Prostate gland (tissue), 2 donors: ENCODE results near the gene TECR. TPM values are rescaled to one million over a fixed set of nuclear protein-coding genes. Genes with fewer than 3 reads are reported as not detected.
"Not testable (repeated sequence)": the region's sequence is repeated elsewhere in the genome, so short reads cannot be mapped to it uniquely, and the experiment has no call there.

Experiments used
- DNase-seq: peaks from one replicate; pipeline ENCODE4 v3.0.0-alpha.2; 2019; ENCODE audit warnings: low spot score
- H3K27ac ChIP-seq, 2 donors: fragments of 200-600 bp; sonication (generic); 2 replicates each; pipeline ENCODE4 v1.5.1; 2017 to 2019
- H3K27me3 ChIP-seq: fragments of 200-600 bp; sonication (generic); replicated peaks from 2 replicates; pipeline ENCODE4 v1.5.1; 2019; ENCODE audit not compliant: insufficient read depth
- H3K36me3 ChIP-seq, 2 donors: fragments of 200-600 bp; sonication (generic); 1 replicate in 1 of 2; 2 replicates in 1 of 2; pipeline versions ENCODE4 v1.5.1 to v1.8.1; 2017 to 2019
- H3K4me1 ChIP-seq: fragments of 200-600 bp; sonication (generic); replicated peaks from 2 replicates; pipeline ENCODE4 v1.5.1; 2019
- H3K4me3 ChIP-seq, 2 donors: fragments of 200-600 bp; sonication (generic); 2 replicates each; pipeline ENCODE4 v1.5.1; 2017 to 2019
- H3K9me3 ChIP-seq: fragments of 200-600 bp; sonication (generic); 2 replicates; pipeline ENCODE4 v1.5.1; 2017
- POLR2A ChIP-seq: fragments of 450-650 bp; IDR thresholded peaks from one replicate; pipeline ENCODE4 v1.6.1; 2016; ENCODE audit warnings: antibody characterized with exemption, mild to moderate bottlenecking
- POLR2AphosphoS5 ChIP-seq: sonication (generic); formaldehyde crosslinking; IDR thresholded peaks from one replicate; pipeline ENCODE4 v1.6.1; 2017; ENCODE audit warnings: antibody characterized with exemption
- WGBS: methylation state at CpG from one replicate; pipeline ENCODE4 v1.1.5; 2018; 5-methylcytosine and 5-hydroxymethylcytosine counted together
- intact Hi-C: fragments of 100-400 bp; cut with DNase I; formaldehyde crosslinking; loops from one replicate; pipeline ENCODE4 v1.14.2; 2022
- total RNA-seq, 2 donors: library from RNA; depleted of rRNA; stranded (reverse); fragments of >200 nt; gene quantifications; one replicate each; pipeline ENCODE4 v1.1.0, GENCODE V29; 2016
- TF ChIP-seq, protein P1 (sequence below), 4 experiments: fragments of 200-600 bp in 2 of 4; fragments of 450-650 bp in 2 of 4; sonication (generic) in 2 of 4; IDR thresholded peaks; 1 replicate in 3 of 4; 2 replicates in 1 of 4; pipeline ENCODE4 v1.5.1; 2016 to 2019; ENCODE audit warnings: antibody characterized with exemption in 4 of 4, mild to moderate bottlenecking in 2 of 4, moderate library complexity in 2 of 4

TECR gene
- total RNA-seq, 2 donors from 2014 or later: 137 to 154 TPM

DNA sequence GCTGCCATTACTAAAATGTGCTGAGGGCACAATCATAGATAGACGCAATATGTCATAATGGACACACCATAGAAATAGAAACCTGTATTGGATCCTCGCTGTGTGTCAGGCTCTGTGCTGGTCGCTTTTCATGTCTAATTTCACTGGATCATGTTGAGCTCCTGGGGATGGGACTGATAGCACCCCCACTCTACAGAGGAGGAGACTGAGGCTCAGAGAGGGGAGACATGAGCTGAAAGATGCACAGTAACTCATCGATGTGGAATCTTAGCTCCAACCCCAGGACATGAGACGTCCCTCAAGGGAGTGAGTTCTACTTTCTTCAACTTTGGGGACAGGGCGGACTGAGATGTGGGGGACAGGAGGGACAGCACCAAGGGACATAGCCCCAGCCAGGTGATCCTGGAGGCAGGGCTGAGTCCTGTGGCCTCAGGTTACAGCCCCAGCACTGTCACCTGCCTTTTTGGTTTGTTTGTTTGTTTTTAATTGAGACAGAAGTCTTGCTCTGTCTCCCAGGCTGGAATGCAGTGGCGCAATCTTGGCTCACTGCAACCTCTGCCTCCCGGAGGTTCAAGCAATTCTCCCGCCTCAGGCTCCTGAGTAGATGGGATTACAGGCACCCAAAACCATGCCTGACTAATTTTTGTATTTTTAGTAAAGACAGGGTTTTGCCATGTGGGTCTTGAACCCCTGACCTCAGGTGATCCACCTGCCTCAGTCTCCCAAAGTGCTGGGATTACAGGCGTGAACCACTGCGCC is 26.9 kb upstream of the TECR start:
- WGBS: 80% methylated on average over 11 of the region's 11 CpGs
- intact Hi-C loops: no loop called here
- no peaks in the 10 kb centered on the region for H3K27me3 ChIP-seq

DNA sequence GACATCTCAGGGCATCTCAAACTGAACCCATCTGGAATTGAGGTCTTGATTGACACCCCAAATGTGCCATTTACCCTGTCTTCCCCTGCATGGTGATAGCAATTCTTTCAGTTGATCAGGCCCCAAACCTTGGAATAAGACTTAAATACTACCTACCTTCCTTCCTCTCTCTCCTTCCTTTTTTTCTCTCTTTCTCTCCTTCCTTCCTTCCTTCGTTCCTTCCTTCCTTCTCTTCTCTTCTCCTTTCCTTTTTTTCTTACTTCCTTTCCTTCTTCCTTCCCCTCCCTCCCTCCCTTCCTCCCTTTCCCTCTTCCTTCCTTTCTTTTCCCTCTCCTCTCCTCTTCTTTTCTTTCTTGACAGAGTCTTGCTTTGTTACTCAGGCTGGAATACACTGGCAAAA is 26.1 kb upstream of the TECR start:
- H3K27ac ChIP-seq: no peak overlapping the region
- intact Hi-C loops: no loop called here
- H3K4me1 ChIP-seq: no peaks in the 10 kb centered on the region
- H3K4me3 ChIP-seq: no peak overlapping the region
- 100% methylated on average over 1 of the region's 1 CpG for WGBS
- H3K27me3 ChIP-seq: no peaks in the 10 kb centered on the region
- TF ChIP-seq, protein P1, sequence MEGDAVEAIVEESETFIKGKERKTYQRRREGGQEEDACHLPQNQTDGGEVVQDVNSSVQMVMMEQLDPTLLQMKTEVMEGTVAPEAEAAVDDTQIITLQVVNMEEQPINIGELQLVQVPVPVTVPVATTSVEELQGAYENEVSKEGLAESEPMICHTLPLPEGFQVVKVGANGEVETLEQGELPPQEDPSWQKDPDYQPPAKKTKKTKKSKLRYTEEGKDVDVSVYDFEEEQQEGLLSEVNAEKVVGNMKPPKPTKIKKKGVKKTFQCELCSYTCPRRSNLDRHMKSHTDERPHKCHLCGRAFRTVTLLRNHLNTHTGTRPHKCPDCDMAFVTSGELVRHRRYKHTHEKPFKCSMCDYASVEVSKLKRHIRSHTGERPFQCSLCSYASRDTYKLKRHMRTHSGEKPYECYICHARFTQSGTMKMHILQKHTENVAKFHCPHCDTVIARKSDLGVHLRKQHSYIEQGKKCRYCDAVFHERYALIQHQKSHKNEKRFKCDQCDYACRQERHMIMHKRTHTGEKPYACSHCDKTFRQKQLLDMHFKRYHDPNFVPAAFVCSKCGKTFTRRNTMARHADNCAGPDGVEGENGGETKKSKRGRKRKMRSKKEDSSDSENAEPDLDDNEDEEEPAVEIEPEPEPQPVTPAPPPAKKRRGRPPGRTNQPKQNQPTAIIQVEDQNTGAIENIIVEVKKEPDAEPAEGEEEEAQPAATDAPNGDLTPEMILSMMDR (IDR thresholded peaks at IDR 0.05): no peak
- TF ChIP-seq POLR2AphosphoS5 (no peak), POLR2A (no peak)
- no peaks in the 10 kb centered on the region for H3K36me3 ChIP-seq
- DNase-seq: no peak
- H3K9me3 ChIP-seq: no peaks in the 10 kb centered on the region

More for the DNA sequence above, 26.9 kb upstream of the TECR start:
- Histone ChIP-seq H3K4me3 (no peak overlapping the region), H3K4me1 (peaks cover under 1% of the 10 kb centered on the region), H3K9me3 (no peaks in the 10 kb centered on the region), H3K36me3 (no peaks in the 10 kb centered on the region), H3K27ac (no peak overlapping the region)
- no peak for DNase-seq
- TF ChIP-seq, protein P1 (IDR thresholded peaks at IDR 0.05): no peak

DNA sequence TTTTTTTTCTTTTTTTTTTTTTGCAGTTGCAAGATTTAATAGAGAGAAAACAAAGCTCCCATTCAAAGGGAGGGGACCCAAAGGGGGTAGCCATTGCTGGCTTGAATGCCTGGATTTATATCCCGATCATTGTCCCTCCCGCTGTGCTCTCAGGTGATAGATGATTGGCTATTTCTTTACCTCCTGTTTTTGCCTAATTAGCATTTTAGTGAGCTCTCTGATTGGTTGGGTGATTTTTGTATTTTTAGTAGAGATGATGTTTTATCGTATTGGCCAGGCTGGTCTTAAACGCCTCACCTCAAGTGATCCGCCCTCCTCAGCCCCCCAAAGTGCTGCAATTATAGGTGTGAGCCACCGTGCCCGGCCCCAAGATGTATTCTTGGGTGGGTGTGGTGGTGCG is 24.8 kb upstream of the TECR start:
- intact Hi-C loops, H3K9me3 ChIP-seq, H3K27ac ChIP-seq, H3K27me3 ChIP-seq, H3K4me1 ChIP-seq, DNase-seq, H3K4me3 ChIP-seq, H3K36me3 ChIP-seq: not testable (repeated sequence)
- 89% methylated on average over 8 of the region's 8 CpGs for WGBS

DNA sequence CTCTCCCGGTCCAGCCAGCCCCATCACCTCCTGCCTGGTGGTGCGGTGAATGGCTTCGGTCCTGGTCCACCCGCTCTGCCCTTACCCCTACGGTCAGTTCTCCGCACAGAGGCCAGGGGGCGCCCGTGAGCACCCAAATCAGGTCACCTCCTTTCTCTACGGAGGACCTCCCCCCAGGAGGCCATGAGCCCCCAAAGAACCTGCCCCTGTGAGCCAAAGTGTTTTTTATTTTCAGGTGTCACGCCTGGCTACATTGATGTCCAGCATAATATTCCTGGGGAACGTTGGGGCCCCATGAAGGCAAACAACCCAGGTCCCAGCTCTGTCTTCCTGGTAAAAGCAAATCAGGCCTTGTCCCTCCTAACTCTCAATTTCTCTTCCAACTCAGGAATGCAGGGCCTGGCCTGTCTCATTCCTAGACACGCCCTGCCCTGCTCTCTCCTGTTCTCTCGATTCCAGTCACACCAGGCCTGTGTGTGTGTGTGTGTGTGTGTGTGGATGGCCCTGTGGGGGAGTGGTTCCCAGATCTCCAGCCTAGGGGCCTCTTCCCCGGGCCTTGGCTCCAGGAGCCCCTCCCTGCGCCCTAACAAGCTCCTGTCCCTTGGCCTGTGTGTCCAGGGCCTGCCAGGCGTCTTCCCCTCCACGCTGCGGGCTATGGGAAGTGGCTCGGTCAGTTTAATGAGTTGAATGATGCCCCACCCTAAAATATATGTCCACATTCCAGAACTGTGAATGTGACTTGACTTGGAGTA is 23.7 kb upstream of the TECR start:
- H3K27me3 ChIP-seq: no peaks in the 10 kb centered on the region
- H3K4me1 ChIP-seq: no peaks in the 10 kb centered on the region
- peak overlapping the region; percentile 75 for H3K27ac ChIP-seq
- H3K36me3 ChIP-seq: no peaks in the 10 kb centered on the region
- no peaks in the 10 kb centered on the region for H3K9me3 ChIP-seq
- DNase-seq: peak; percentile 58
- WGBS: 38% methylated on average over 19 of the region's 19 CpGs
- TF ChIP-seq, protein P1 (IDR thresholded peaks at IDR 0.05): peak; percentile 24 to 77 (median 60)
- TF ChIP-seq POLR2A (no peak), POLR2AphosphoS5 (peak; percentile 23)
- intact Hi-C loops: no loop called here
- no peak overlapping the region for H3K4me3 ChIP-seq

DNA sequence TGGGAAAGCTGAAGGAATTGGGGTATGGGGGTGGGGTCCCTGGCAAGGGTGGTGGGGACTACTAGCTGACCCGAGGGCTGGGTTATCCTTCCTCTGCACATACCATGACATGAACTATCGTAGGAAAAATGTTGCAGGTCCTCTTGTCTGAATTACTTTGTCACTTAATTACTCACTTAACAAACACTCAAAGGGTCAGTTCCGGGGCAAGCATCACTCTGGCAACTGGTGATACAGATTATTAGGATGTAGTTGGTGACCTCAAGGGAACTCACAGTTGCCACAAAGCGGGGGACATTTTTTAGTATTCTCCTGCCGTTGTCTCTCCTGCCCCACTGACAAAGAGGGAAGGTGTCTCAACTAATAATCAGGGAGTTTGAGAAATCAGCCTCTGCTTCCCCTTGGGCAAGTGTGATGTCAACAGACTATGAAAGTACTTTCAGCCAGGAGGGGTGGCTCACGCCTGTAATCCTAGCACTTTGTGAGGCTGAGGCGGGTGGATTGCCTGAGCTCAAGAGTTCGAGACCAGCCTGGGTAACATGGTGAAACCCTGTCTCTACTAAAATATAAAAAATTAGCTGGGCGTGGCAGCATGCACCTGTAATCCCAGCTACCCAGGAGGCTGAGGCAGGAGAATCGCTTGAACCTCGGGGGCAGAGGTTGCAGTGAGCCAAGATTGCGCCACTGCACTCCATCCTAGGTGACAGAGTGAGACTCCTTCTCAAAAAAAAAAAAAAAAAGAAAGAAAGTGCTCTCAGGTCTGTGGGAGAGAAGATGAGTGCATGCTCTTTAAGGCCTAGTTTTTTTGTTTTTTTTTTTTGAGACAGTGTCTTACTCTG is 21.5 kb upstream of the TECR start:
- 64% methylated on average over 12 of the region's 12 CpGs for WGBS
- TF ChIP-seq POLR2A (no peak), POLR2AphosphoS5 (no peak)
- TF ChIP-seq, protein P1 (IDR thresholded peaks at IDR 0.05): no peak
- intact Hi-C loops: no loop called here
- H3K4me1 ChIP-seq: no peaks in the 10 kb centered on the region
- no peaks in the 10 kb centered on the region for H3K27me3 ChIP-seq
- H3K9me3 ChIP-seq: no peaks in the 10 kb centered on the region
- no peaks in the 10 kb centered on the region for H3K36me3 ChIP-seq
- no peak overlapping the region for H3K27ac ChIP-seq
- DNase-seq: no peak
- H3K4me3 ChIP-seq: no peak overlapping the region
